GM21529 (cell line): ENCODE data around the gene HPGD.
"Not testable (repeated sequence)": the region's sequence is repeated elsewhere in the genome, so short reads cannot be mapped to it uniquely, and the experiment has no call there.

Experiments used
- ATAC-seq: cut with Tn5 transposase; IDR thresholded peaks from one replicate; pipeline ENCODE4 v1.9.1; 2021; ENCODE audit not compliant: unreplicated experiment

The HPGD gene

DNA sequence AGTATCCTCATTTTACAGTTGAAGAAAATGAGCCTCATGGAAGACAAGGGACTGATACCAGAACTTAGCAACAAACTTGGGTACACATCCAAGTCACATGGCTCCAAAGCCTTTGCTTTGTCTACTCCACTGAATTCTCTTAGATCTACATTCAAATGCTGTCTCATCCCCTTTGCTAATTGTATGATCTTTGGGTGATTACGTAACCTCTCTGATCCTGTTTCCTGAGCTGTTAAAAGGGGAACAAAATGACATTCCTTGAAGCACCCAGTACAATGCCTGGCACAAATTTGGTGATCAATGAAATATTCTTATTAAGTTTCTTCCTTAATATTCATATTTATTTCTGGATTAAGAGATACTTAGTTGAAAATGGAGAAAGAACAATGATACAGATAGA, 5.9 kb upstream of the HPGD start:
- no peak for ATAC-seq

DNA sequence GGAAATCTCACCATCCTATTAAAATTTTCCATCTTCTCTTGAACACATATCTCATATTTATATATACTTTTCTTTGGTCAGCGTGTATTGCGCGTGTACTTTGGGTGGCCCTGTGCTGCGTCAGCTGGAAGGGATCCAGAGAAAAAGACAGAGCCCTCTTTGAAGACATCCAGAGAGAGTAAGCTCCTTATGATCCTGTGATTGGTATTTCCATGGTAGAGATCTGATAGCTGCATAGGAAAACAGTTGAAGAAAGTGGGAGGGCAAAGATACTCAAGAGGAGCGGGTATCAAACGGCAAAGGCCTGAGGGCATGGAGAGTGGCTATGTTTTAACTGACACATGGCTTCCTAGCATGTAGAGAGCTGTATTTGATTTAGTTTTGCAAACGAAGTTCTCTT, 4.4 kb upstream of the HPGD start:
- no peak for ATAC-seq

GRCh38 chr4:174524242-174524641, 2.0 kb upstream of the HPGD start:
- no peak for ATAC-seq

DNA sequence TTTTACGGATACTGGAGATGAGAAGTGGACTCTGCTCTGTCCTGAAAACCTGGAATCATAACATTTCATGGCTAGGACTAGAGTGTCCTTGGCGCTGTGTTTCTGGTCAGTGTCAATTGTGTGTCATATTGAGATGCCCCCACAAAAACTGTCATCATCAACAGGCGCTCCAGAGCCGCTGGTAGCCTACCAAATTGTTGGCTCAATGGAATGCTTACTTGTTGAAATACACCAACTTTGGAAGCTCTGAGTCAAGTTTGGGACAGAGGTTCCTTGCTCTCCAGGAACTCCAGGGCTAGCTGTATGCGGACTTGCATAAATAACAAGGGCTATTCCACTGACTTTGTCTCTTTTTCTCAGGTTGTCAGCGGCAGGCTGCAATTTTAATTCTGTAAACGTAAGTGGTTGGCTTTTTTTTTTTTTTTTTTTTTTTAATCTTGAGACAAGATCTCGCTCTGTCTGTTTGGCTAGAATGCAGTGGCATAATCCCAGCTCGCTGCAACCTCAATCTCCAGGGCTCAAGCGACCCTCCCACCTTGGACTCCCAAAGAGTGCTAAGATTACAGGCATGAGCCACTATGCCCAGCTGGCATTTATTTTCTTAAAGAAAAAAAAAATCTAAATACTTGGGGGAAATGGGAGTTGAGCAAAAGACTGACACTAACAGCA, 871 bp upstream of the HPGD start:
- ATAC-seq, result no peak

- ATAC-seq, result peak; percentile 25
These were observed 497 bp downstream of the HPGD start for GRCh38 chr4:174521800-174522182.

DNA sequence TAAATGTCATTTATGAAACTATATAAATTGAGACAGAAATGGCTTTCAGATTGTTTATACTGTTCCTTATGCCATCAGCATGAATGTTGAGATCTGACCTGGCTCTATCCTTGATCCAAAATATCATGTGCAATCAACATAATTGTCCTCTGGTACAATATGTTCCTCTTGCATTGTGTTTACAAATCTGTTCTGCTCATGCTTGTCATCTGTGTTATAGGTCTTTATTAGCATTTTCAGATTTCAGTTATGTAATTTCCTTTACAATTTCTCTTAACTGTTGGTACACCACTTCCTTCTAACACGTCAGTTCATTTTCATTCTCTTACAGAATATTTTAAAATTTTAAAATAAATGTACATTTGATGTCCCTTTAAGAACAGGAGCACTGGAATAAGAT, 1.6 kb downstream of the HPGD start:
- no peak for ATAC-seq

DNA sequence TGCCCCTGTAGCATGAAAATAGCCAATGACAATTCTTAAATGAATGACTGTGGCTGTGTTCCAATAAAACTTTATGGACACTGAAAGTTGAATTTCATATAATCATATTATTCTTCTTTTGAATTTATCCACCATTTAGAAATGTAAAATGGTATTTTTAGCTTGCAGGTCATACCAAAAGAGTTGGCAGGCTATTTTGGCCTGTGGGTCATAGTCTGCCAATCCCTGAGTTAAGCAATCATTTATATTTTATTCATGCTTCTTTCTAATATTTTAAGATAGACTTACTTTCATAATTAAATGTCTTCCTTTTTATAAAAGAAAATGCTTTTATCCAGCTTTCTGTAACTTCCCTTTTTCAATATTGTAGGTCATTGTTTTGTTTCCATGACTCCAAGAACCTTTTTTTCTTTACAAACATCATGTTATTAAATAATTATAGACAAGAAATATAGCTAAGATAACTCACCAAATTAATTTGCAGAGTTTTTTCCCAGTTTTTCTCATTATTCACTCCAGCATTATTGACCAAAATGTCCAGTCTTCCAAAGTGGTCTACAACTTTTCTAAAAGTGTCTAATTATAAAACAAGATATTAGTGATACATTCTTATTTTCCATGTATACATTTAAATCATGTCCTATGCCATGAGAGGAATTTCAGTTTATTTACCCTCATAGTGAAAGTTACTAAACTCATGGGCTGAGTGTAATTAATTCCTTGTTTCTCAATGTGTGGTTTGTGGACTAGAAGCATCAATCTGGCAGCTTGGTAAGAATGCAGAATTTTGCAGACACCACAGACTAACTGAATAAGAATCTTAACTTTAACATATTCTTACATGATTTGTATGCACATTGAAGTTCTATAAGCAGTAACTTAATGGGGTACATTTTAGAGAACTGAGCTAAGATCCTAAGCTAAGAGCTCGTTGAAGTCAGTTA, 4.5 kb downstream of the HPGD start:
- ATAC-seq, result no peak

DNA sequence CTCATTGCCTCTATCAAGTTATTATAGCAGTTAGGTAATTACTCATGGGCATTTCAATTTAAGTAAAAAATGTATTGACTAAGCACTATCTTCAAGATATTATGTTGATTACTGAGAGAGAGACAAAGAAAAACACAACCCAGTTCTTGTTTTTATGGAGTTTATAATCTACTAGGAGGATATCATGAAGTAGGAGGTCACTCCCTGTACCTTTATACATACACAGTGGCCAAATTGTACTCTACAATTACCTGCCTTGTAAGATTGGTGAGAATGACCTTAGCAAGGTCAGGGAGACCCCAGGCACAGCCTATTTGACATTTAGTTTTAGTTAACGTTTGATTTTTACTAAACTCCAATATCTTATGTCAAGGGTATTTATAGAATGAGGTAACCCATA, 5.5 kb downstream of the HPGD start:
- no peak for ATAC-seq

DNA sequence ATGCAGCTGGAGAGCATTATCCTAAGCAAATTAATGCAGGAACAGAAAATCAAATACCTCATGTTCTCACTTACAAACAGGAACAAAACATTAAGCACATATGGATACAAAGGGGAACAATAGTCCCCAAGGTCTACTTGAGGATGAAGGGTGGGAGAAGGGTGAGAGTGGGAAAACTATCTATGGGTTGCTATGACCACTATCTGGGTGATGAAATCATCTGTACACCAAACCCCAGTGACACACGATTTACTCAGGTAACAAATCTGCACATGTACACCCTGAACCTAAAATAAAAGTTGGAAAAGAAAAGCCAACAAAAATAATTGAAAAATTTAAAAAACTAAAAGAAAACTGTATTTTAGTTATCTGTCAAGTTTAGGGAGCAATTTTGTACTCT, 5.9 kb downstream of the HPGD start:
- no peak for ATAC-seq

- no peak for ATAC-seq
These were observed 9.5 kb downstream of the HPGD start for GRCh38 chr4:174512745-174513144.

DNA sequence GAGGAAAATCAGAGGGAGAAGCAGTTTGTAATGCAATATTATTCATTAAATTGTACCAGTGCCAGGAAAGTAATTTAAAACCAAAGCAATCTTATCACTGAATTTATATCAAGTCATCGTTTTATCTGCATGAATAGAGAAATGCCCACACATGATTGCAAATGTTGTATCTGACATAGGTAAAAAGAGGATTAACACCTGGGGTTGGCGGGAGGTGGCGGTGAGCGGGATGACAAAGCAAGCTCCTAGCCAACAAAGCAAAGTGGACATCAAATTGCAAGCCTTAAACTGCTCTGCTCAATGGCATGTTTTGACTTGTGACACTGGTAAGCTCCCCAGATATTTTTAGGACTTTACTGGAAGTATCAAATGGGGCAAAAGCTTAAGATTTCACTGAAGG, 16.4 kb downstream of the HPGD start:
- no peak for ATAC-seq

GRCh38 chr4:174505007-174505406, 17.3 kb downstream of the HPGD start:
- ATAC-seq, result no peak

DNA sequence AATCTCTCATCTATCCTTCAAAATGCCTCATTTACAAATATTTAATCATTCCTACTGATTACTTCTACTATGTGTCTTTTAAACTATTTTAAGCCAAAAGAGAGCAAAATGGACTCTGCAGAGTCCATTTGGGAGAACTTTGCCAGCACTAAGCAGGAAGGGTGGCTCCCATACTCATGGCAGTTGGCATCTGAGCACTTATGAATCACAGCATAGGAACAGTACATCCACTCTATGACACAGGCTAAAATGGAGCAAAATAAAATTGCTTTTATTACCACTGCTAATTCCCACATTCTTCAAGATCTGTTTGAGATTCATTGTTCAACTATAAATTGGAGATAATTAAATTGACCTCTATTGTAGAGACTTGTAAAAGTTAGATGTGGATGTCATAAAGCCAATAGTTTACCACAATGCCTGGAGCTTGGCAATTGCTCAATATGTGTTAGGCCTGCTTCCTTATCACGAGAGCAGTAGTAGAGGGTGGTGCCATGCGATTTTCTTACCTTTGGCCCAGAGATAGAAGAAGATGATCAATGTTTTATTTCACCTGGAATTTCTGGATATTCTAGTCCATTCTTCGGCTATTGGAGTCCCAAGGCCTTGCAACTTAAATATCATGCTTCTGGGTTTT, 19.1 kb downstream of the HPGD start:
- no peak for ATAC-seq

GRCh38 chr4:174496631-174497432, 25.5 kb downstream of the HPGD start:
- no peak for ATAC-seq

DNA sequence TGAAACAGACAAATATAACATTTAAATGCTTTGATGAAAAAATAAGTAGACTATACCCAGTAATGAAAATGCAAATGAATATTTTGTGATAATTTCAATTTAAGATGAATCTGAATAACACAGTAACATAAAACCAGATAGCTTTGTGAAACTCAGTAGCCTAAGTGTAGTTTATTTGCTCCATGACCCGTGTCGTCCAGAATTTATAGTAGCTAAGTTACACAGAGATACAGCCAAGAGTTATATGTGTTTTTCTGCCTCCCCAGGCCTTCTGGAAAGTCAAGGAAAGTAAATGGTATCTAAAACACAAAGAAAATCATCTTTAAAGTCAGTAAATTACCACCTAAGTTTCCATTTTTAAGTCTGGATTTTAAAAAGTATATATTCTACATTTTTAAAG, 26.7 kb downstream of the HPGD start:
- ATAC-seq, result no peak

DNA sequence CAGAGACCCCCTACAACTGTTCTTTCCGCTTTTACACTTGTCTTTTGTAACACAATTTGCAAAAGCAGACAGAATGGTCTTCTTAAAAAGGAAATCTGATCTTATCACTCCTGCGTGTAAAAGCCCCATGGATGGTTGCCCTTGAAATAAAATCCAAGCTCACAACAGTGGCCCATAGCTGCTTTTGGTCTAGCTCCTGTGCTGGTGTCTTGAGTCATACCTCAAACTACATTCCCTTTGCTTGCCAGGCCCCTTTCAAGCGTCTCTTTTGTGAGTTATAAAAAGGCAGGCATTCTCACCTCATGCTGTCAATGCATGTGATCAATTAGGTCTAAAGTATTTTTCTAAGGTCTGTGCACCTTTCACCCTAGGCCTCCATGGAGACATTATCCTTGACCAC, 27.6 kb downstream of the HPGD start:
- ATAC-seq, result no peak

GRCh38 chr4:174494146-174494545, 28.1 kb downstream of the HPGD start:
- no peak for ATAC-seq

DNA sequence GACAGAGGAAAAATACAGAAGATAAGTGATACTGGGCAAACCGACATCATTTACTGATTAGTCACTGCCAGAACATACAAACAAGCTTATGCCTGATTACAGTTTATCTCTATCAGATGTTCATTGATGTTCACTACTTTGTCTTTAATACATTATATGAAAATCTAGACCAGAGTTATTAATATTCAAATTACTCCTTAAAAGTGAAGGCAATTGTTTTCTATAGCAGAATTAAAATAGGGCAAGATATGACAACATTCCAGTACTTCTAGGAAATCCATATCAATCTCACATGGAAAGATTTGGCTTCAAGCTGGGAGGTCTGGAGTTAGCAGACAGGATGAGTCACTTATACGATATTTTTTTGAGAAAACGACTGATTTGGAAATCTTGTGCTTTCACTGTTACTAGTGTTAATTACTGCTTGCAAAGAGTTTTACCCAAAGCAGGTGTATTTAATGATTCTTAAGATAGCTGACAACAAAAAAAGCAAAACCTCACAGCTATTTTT, 31.8 kb downstream of the HPGD start:
- no peak for ATAC-seq

DNA sequence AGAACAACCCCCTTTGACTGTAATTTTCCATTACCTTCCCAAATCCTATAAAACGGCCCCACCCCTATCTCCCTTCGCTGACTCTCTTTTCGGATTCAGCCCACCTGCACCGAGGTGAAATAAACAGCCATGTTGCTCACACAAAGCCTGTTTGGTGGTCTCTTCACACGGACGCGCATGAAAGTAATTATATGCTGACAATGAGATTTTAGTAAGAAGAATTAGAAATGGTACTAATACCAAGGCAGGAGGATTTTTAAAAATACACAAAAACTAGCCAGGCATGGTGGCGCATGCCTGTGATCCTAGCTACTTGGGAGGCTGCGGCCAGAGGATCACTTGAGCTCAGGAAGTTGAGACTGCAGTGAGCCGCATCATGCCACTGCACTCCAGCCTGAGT, 33.9 kb downstream of the HPGD start:
- ATAC-seq, result not testable (repeated sequence)

DNA sequence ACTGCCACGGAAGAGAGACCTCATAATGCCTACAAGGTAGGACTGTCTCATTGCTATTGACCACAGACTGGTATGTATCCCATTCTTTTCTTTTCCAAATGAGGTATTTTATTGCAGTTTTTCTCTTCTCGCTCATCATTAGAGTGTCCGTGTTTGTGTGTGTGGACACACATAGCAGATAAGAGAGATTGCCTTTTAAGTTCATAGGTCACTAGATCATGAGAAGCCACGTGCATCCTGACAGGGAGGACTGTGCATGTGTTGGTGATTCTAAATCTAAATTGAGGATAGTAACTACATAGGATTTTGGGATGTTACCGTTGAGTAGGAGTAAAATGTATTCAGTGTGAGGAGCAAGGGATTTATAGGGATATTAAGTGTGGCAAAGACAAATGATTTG, 37.3 kb downstream of the HPGD start:
- ATAC-seq, result no peak

- no peak for ATAC-seq
These were observed 38.5 kb downstream of the HPGD start for GRCh38 chr4:174483792-174484191.
